HCT116 (cell line): ENCODE measurements around the gene GMPR2. TPM values are rescaled to one million over a fixed set of nuclear protein-coding genes. Genes with fewer than 3 reads are reported as not detected.

ENCODE experiments used
- ATAC-seq: fragments of 200-7000 bp; cut with Tn5 transposase; 2 replicates; pipeline ENCODE4 v1.9.1; 2020; ENCODE audit warnings: mild to moderate bottlenecking, moderate library complexity
- BruUV-seq: library from RNA; stranded (reverse); fragments of 400-500 nt; replicated peaks from 2 replicates; lab custom pipeline; 2021; lab: Mats Ljungman, UMichigan
- CTCF ChIA-PET: fragments of 300-600 bp; sonication (Branson Sonifier 250); formaldehyde crosslinking; loops from one replicate; lab custom pipeline; 2021; ENCODE audit warnings: antibody characterized with exemption; lab: Charles Lee
- POLR2A ChIA-PET: fragments of 300-600, 350-600 bp; sonication (Branson Sonifier 250); formaldehyde crosslinking; loops from one replicate; lab custom pipeline; 2021; ENCODE audit warnings: antibody characterized with exemption; lab: Charles Lee
- RAD21 ChIA-PET, 2 experiments: fragments of 300-600 bp; sonication (Branson Sonifier 250); formaldehyde crosslinking; loops; one replicate each; lab custom pipeline; 2023; ENCODE audit warnings: low total read pairs in 2 of 2; ENCODE audit not compliant: uncharacterized antibody in 2 of 2, unreplicated experiment in 2 of 2, low non-redundant PET in 1 of 2; lab: Charles Lee
- DNase-seq: peaks from one replicate; pipeline ENCODE4 v3.0.0-alpha.2; 2010; ENCODE audit warnings: low read depth, low spot score
- H2AFZ ChIP-seq: fragments of 200-600 bp; shearing (Covaris generic), sonication (generic); 2 replicates; pipeline ENCODE4 v1.6.1; 2017; ENCODE audit warnings: low read depth, mixed run types, mixed read lengths, antibody characterized with exemption, low read length; ENCODE audit not compliant: poor library complexity, severe bottlenecking
- H3K27ac ChIP-seq: 2 replicates; pipeline ENCODE4 v1.5.1; 2012; ENCODE audit warnings: low read depth, low read length
- H3K27me3 ChIP-seq: fragments of 200-600 bp; sonication (generic); 2 replicates; pipeline ENCODE4 v1.6.1; 2016; ENCODE audit warnings: mixed run types, low read length, mixed read lengths; ENCODE audit not compliant: insufficient read depth
- H3K36me3 ChIP-seq, 2 experiments: fragments of 200-500 bp in 1 of 2; fragments of 200-600 bp in 1 of 2; sonication (Bioruptor generic) in 1 of 2; sonication (generic) in 1 of 2; 2 replicates each; pipeline versions ENCODE4 v1.5.1 to v1.6.1; 2014 to 2016; ENCODE audit warnings: low read length in 2 of 2, inconsistent platforms in 1 of 2, mixed read lengths in 1 of 2, mixed run types in 1 of 2; ENCODE audit not compliant: insufficient read depth in 2 of 2, control insufficient read depth in 1 of 2
- H3K4me1 ChIP-seq, 2 experiments: fragments of 200-600 bp in 1 of 2; sonication (generic) in 1 of 2; 2 replicates each; pipeline versions ENCODE4 v1.5.1 to v1.6.1; 2012 to 2017; ENCODE audit warnings: low read length in 2 of 2, inconsistent platforms in 1 of 2, mild to moderate bottlenecking in 1 of 2, mixed read lengths in 1 of 2, mixed run types in 1 of 2, moderate library complexity in 1 of 2; ENCODE audit not compliant: insufficient read depth in 2 of 2, control insufficient read depth in 1 of 2
- H3K4me2 ChIP-seq: fragments of 200-600 bp; sonication (generic); 2 replicates; pipeline ENCODE4 v1.6.1; 2017; ENCODE audit warnings: mixed run types, low read length, mixed read lengths
- H3K4me3 ChIP-seq, 2 experiments: fragments of 200-600 bp in 1 of 2; sonication (generic) in 1 of 2; replicated peaks in 1 of 2; 2 replicates each; pipeline ENCODE4 v1.5.1; 2011 to 2016; ENCODE audit warnings: low read length in 2 of 2, control low read depth in 1 of 2, low read depth in 1 of 2, mild to moderate bottlenecking in 1 of 2, mixed read lengths in 1 of 2, mixed run types in 1 of 2
- H3K79me2 ChIP-seq: fragments of 200-600 bp; sonication (generic); 2 replicates; pipeline ENCODE4 v1.6.1; 2017; ENCODE audit warnings: mild to moderate bottlenecking, mixed run types, low read length, moderate library complexity, mixed read lengths; ENCODE audit not compliant: insufficient read depth
- H3K9ac ChIP-seq: fragments of 200-600 bp; sonication (generic); 2 replicates; pipeline ENCODE4 v1.6.1; 2016; ENCODE audit warnings: low read length, mixed read lengths
- H3K9me2 ChIP-seq: fragments of 200-600 bp; sonication (generic), shearing (Covaris generic); 2 replicates; pipeline ENCODE4 v1.6.1; 2017; ENCODE audit warnings: mixed run types, mild to moderate bottlenecking, moderate library complexity; ENCODE audit not compliant: insufficient read depth
- H3K9me3 ChIP-seq, 2 experiments: fragments of 200-500 bp in 1 of 2; fragments of 200-600 bp in 1 of 2; sonication (Bioruptor generic) in 1 of 2; sonication (generic) in 1 of 2; 2 replicates each; pipeline ENCODE4 v1.6.1; 2014 to 2017; ENCODE audit warnings: low read length in 2 of 2, mixed read lengths in 2 of 2, inconsistent platforms in 1 of 2, low read depth in 1 of 2, mild to moderate bottlenecking in 1 of 2, mixed run types in 1 of 2, moderate library complexity in 1 of 2; ENCODE audit not compliant: control insufficient read depth in 1 of 2, insufficient read depth in 1 of 2
- H4K20me1 ChIP-seq: fragments of 200-600 bp; sonication (generic), shearing (Covaris generic); 2 replicates; pipeline ENCODE4 v1.6.1; 2017; ENCODE audit warnings: mixed run types, mild to moderate bottlenecking, moderate library complexity; ENCODE audit not compliant: insufficient read depth
- CBX3 ChIP-seq: IDR thresholded peaks from 2 replicates; pipeline ENCODE4 v1.6.1; 2012; ENCODE audit warnings: low read depth
- CEBPB ChIP-seq: IDR thresholded peaks from 2 replicates; pipeline ENCODE4 v1.6.1; 2012; ENCODE audit warnings: low read depth
- EGR1 ChIP-seq: IDR thresholded peaks from 2 replicates; pipeline ENCODE4 v1.6.1; 2012; ENCODE audit warnings: low read depth
- ELF1 ChIP-seq: IDR thresholded peaks from 2 replicates; pipeline ENCODE4 v1.6.1; 2012; ENCODE audit warnings: low read depth, borderline replicate concordance
- EZH2 ChIP-seq: fragments of 200-600 bp; sonication (generic); IDR thresholded peaks from 2 replicates; pipeline ENCODE4 v1.6.1; 2017; ENCODE audit warnings: antibody characterized with exemption, mixed run types
- EZH2phosphoT487 ChIP-seq: fragments of 200-600 bp; IDR thresholded peaks from 2 replicates; pipeline ENCODE4 v1.6.1; 2018; ENCODE audit warnings: antibody characterized with exemption, borderline replicate concordance
- FOSL1 ChIP-seq: IDR thresholded peaks from 2 replicates; pipeline ENCODE4 v1.6.1; 2012; ENCODE audit warnings: low read depth
- JUND ChIP-seq: IDR thresholded peaks from 2 replicates; pipeline ENCODE4 v1.6.1; 2012
- POLR2AphosphoS5 ChIP-seq: IDR thresholded peaks from 2 replicates; pipeline ENCODE4 v1.6.1; 2011; ENCODE audit warnings: mild to moderate bottlenecking, low read depth, low read length, moderate library complexity
- SIN3A ChIP-seq: IDR thresholded peaks from 2 replicates; pipeline ENCODE4 v1.6.1; 2012; ENCODE audit warnings: low read depth
- SP1 ChIP-seq: IDR thresholded peaks from 2 replicates; pipeline ENCODE4 v1.6.1; 2012; ENCODE audit warnings: low read depth
- TCF7L2 ChIP-seq: IDR thresholded peaks from 2 replicates; pipeline ENCODE4 v1.7.0; 2011; ENCODE audit warnings: borderline replicate concordance, inconsistent platforms; ENCODE audit not compliant: insufficient read depth, insufficient read length; ENCODE audit errors: extremely low read depth
- YY1 ChIP-seq: IDR thresholded peaks from 2 replicates; pipeline ENCODE4 v1.6.1; 2011; ENCODE audit warnings: low read length, low read depth, moderate library complexity, mild to moderate bottlenecking; ENCODE audit not compliant: insufficient replicate concordance; ENCODE audit errors: extremely low read depth
- ZFX ChIP-seq: fragments of 450-650 bp; IDR thresholded peaks from 2 replicates; pipeline ENCODE4 v1.6.1; 2017
- ZNF274 ChIP-seq: fragments of 200-500 bp; sonication (Bioruptor generic); IDR thresholded peaks from 2 replicates; pipeline ENCODE4 v1.6.1; 2014; ENCODE audit warnings: mild to moderate bottlenecking, low read depth, low read length, inconsistent platforms
- intact Hi-C: fragments of 100-400 bp; cut with micrococcal nuclease; formaldehyde crosslinking; loops from 2 replicates; pipeline ENCODE4 v1.10.0; 2022
- total RNA-seq: library from RNA; stranded (reverse); gene quantifications from one replicate; pipeline ENCODE4 v1.2.1, GENCODE V29; 2021; ENCODE audit not compliant: unreplicated experiment
- TF ChIP-seq, protein P1 (sequence below): IDR thresholded peaks from 2 replicates; pipeline ENCODE4 v1.6.1; 2011; ENCODE audit warnings: mild to moderate bottlenecking, low read length, moderate library complexity; ENCODE audit not compliant: insufficient replicate concordance; ENCODE audit errors: extremely low read depth
- TF ChIP-seq, protein P2 (sequence below): IDR thresholded peaks from 2 replicates; pipeline ENCODE4 v1.6.1; 2012
- TF ChIP-seq, protein P3 (sequence below): IDR thresholded peaks from 2 replicates; pipeline ENCODE4 v1.6.1; 2012
- TF ChIP-seq, protein P4 (sequence below): IDR thresholded peaks from 2 replicates; pipeline ENCODE4 v1.6.1; 2012; ENCODE audit warnings: low read depth

The GMPR2 gene
- total RNA-seq, 1 experiment from 2014 or later: 66.9 TPM

DNA sequence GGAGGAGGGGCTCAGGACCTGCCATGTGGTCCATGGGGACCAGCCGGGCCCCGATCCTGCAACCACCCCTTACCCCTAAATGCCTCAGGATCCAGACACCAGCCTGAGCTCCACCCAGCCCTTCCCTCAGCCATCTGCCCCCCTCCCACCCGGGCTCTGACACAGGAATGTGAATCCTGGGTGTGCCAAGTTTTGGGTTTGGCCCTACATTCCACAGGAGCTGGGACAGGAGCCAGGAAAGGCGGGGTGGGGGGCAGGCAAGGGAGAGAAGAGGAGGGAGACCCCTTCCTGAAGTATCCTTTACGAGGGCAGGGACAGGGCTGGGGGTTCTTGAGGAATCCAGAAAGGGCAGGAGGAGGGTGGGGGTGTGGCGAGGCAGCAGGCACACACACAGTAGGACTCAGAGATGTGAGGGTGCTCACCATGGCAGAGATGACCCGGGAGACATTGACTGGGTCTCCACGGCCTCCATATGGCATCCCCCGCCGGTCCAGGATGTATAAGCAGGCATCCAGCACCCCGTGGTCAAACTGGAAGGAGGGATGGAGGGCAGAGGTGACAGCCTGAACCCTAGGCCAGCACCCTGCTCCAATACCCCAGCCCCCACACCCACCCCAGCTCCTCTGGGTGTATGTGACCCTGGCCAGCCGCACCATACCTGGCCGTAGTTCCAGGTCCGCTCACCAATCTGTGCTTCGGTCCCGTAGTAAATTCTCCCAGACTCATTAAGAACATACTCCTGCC is 26.7 kb downstream of the GMPR2 start:
- no peaks in the 10 kb centered on the region for H3K9me2 ChIP-seq
- no peak overlapping the region for H2AFZ ChIP-seq
- ATAC-seq (peak; percentile 55; the same call in 1 of the 2 replicates), DNase-seq (no peak)
- no peak overlapping the region for H3K4me3 ChIP-seq
- intact Hi-C loops: no loop called here
- H3K27me3 ChIP-seq: no peaks in the 10 kb centered on the region
- H4K20me1 ChIP-seq: no peaks in the 10 kb centered on the region
- H3K4me2 ChIP-seq: peak overlapping the region; percentile 43
- H3K36me3 ChIP-seq: no peaks in the 10 kb centered on the region; a peak in 1 of 4 replicates
- no peaks in the 10 kb centered on the region for H3K9me3 ChIP-seq
- TF ChIP-seq EZH2 (no peak), CEBPB (no peak), YY1 (no peak), JUND (no peak), EGR1 (no peak), SP1 (no peak), POLR2AphosphoS5 (no peak), ZNF274 (no peak), CBX3 (no peak), SIN3A (no peak), ELF1 (no peak), ZFX (no peak), TCF7L2 (no peak), FOSL1 (no peak), EZH2phosphoT487 (no peak)
- TF ChIP-seq, protein P1, sequence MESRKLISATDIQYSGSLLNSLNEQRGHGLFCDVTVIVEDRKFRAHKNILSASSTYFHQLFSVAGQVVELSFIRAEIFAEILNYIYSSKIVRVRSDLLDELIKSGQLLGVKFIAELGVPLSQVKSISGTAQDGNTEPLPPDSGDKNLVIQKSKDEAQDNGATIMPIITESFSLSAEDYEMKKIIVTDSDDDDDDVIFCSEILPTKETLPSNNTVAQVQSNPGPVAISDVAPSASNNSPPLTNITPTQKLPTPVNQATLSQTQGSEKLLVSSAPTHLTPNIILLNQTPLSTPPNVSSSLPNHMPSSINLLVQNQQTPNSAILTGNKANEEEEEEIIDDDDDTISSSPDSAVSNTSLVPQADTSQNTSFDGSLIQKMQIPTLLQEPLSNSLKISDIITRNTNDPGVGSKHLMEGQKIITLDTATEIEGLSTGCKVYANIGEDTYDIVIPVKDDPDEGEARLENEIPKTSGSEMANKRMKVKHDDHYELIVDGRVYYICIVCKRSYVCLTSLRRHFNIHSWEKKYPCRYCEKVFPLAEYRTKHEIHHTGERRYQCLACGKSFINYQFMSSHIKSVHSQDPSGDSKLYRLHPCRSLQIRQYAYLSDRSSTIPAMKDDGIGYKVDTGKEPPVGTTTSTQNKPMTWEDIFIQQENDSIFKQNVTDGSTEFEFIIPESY: no peak
- TF ChIP-seq, protein P2, sequence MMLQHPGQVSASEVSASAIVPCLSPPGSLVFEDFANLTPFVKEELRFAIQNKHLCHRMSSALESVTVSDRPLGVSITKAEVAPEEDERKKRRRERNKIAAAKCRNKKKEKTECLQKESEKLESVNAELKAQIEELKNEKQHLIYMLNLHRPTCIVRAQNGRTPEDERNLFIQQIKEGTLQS: no peak
- TF ChIP-seq, protein P3, sequence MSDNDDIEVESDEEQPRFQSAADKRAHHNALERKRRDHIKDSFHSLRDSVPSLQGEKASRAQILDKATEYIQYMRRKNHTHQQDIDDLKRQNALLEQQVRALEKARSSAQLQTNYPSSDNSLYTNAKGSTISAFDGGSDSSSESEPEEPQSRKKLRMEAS: no peak
- TF ChIP-seq, protein P4, sequence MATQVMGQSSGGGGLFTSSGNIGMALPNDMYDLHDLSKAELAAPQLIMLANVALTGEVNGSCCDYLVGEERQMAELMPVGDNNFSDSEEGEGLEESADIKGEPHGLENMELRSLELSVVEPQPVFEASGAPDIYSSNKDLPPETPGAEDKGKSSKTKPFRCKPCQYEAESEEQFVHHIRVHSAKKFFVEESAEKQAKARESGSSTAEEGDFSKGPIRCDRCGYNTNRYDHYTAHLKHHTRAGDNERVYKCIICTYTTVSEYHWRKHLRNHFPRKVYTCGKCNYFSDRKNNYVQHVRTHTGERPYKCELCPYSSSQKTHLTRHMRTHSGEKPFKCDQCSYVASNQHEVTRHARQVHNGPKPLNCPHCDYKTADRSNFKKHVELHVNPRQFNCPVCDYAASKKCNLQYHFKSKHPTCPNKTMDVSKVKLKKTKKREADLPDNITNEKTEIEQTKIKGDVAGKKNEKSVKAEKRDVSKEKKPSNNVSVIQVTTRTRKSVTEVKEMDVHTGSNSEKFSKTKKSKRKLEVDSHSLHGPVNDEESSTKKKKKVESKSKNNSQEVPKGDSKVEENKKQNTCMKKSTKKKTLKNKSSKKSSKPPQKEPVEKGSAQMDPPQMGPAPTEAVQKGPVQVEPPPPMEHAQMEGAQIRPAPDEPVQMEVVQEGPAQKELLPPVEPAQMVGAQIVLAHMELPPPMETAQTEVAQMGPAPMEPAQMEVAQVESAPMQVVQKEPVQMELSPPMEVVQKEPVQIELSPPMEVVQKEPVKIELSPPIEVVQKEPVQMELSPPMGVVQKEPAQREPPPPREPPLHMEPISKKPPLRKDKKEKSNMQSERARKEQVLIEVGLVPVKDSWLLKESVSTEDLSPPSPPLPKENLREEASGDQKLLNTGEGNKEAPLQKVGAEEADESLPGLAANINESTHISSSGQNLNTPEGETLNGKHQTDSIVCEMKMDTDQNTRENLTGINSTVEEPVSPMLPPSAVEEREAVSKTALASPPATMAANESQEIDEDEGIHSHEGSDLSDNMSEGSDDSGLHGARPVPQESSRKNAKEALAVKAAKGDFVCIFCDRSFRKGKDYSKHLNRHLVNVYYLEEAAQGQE: no peak
- ChIA-PET CTCF (no interaction called here), RAD21 (no interaction called here), POLR2A (no interaction called here)
- H3K27ac ChIP-seq: no peak overlapping the region
- no peak overlapping the region for H3K9ac ChIP-seq
- no peaks in the 10 kb centered on the region for H3K79me2 ChIP-seq
- no TSS peak for BruUV-seq
- peaks cover 10 to 14% of the 10 kb centered on the region in 2 experiments for H3K4me1 ChIP-seq
